MM.1S (cell line): ENCODE results near the gene TRIM3.

Experiments
- DNase-seq: peaks from one replicate; pipeline ENCODE4 v3.0.0-alpha.2; 2015
- H2AFZ ChIP-seq: fragments of 300-600 bp; sonication (generic); 2 replicates; pipeline ENCODE4 v1.6.0; 2016; ENCODE audit warnings: antibody characterized with exemption, low read length
- H3F3A ChIP-seq: fragments of 300-600 bp; sonication (generic); 2 replicates; pipeline ENCODE4 v1.6.1; 2016; ENCODE audit warnings: mild to moderate bottlenecking, antibody characterized with exemption, low read length, moderate library complexity, mixed read lengths; ENCODE audit not compliant: insufficient read depth
- H3K27ac ChIP-seq: fragments of 300-600 bp; sonication (generic); 2 replicates; pipeline ENCODE4 v1.5.1; 2016; ENCODE audit warnings: mild to moderate bottlenecking, low read length
- H3K27me3 ChIP-seq: fragments of 300-600 bp; sonication (generic); replicated peaks from 2 replicates; pipeline ENCODE4 v1.6.0; 2016; ENCODE audit warnings: low read length; ENCODE audit not compliant: insufficient read depth
- H3K36me3 ChIP-seq: fragments of 300-600 bp; sonication (generic); replicated peaks from 2 replicates; pipeline ENCODE4 v1.6.1; 2016; ENCODE audit warnings: mild to moderate bottlenecking, low read length, mixed read lengths; ENCODE audit not compliant: insufficient read depth
- H3K4me1 ChIP-seq: fragments of 300-600 bp; sonication (generic); 2 replicates; pipeline ENCODE4 v1.6.1; 2016; ENCODE audit warnings: low read length, mixed read lengths
- H3K4me2 ChIP-seq: fragments of 300-600 bp; sonication (generic); 2 replicates; pipeline ENCODE4 v1.6.0; 2016; ENCODE audit warnings: low read depth, low read length
- H3K4me3 ChIP-seq: fragments of 300-600 bp; sonication (generic); 2 replicates; pipeline ENCODE4 v1.5.1; 2016; ENCODE audit warnings: low read length, mixed read lengths
- H3K79me2 ChIP-seq: fragments of 300-600 bp; sonication (generic); 2 replicates; pipeline ENCODE4 v1.6.1; 2016; ENCODE audit warnings: mixed run types, low read length, mixed read lengths
- H3K9ac ChIP-seq: fragments of 300-600 bp; sonication (generic); 2 replicates; pipeline ENCODE4 v1.6.1; 2016; ENCODE audit warnings: low read length, mixed read lengths
- H3K9me2 ChIP-seq: fragments of 300-600 bp; sonication (generic); replicated peaks from 2 replicates; pipeline ENCODE4 v1.6.1; 2016; ENCODE audit warnings: mild to moderate bottlenecking, low read length, mixed read lengths; ENCODE audit not compliant: insufficient read depth
- H3K9me3 ChIP-seq: fragments of 300-600 bp; sonication (generic); replicated peaks from 2 replicates; pipeline ENCODE4 v1.6.1; 2016; ENCODE audit warnings: mild to moderate bottlenecking, low read length, mixed read lengths; ENCODE audit not compliant: insufficient read depth
- H4K20me1 ChIP-seq: fragments of 300-600 bp; sonication (generic); 2 replicates; pipeline ENCODE4 v1.6.1; 2016; ENCODE audit warnings: mild to moderate bottlenecking, low read length, moderate library complexity, mixed read lengths; ENCODE audit not compliant: insufficient read depth
- EZH2 ChIP-seq: fragments of 300-600 bp; sonication (generic); optimal IDR thresholded peaks from 2 replicates; pipeline ENCODE3; 2017; ENCODE audit warnings: low read depth, mild to moderate bottlenecking, antibody characterized with exemption, low read length, mixed read lengths
- EZH2phosphoT487 ChIP-seq: fragments of 300-600 bp; sonication (generic); IDR thresholded peaks from 2 replicates; pipeline ENCODE4 v1.6.1; 2018; ENCODE audit warnings: antibody characterized with exemption, low read length
- TF ChIP-seq, protein P1 (sequence below): fragments of 300-600 bp; sonication (generic); IDR thresholded peaks from 2 replicates; pipeline ENCODE4 v1.5.1; 2016; ENCODE audit warnings: antibody characterized with exemption, low read length, mixed read lengths

Gene TRIM3

DNA sequence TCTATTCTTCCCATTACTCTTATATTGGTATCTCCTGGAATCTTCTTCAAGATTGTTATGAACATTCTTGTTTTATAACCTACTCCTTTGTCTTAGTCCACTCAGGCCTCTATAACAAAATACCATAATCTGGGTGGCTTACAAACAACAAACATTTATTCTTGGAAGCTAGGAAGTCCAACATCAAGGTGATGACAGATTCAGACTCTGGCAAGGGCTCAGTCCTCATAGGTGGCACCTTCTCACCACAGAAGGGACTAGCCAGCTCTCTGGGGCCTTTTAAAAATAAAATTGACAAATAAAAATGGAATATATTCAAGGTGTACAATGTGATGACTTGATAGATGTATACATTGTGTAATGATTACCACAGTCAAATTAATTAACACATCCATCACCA lies 43.1 kb upstream of the TRIM3 start:
- H3K9me2 ChIP-seq = no peaks in the 10 kb centered on the region
- H3K9ac ChIP-seq = no peak overlapping the region
- no peak overlapping the region for H2AFZ ChIP-seq
- no peaks in the 10 kb centered on the region for H3F3A ChIP-seq
- no peak overlapping the region for H3K4me2 ChIP-seq
- no peak for DNase-seq
- H4K20me1 ChIP-seq = peaks cover 5% of the 10 kb centered on the region; the same call in 1 of the 2 replicates
- no peak for TF ChIP-seq EZH2phosphoT487
- TF ChIP-seq, protein P1, sequence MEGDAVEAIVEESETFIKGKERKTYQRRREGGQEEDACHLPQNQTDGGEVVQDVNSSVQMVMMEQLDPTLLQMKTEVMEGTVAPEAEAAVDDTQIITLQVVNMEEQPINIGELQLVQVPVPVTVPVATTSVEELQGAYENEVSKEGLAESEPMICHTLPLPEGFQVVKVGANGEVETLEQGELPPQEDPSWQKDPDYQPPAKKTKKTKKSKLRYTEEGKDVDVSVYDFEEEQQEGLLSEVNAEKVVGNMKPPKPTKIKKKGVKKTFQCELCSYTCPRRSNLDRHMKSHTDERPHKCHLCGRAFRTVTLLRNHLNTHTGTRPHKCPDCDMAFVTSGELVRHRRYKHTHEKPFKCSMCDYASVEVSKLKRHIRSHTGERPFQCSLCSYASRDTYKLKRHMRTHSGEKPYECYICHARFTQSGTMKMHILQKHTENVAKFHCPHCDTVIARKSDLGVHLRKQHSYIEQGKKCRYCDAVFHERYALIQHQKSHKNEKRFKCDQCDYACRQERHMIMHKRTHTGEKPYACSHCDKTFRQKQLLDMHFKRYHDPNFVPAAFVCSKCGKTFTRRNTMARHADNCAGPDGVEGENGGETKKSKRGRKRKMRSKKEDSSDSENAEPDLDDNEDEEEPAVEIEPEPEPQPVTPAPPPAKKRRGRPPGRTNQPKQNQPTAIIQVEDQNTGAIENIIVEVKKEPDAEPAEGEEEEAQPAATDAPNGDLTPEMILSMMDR = no peak
- no peak for TF ChIP-seq EZH2
- no peaks in the 10 kb centered on the region for H3K9me3 ChIP-seq
- no peaks in the 10 kb centered on the region for H3K36me3 ChIP-seq
- no peaks in the 10 kb centered on the region for H3K79me2 ChIP-seq
- peaks cover 11% of the 10 kb centered on the region; the same call in 1 of the 2 replicates for H3K27me3 ChIP-seq
- H3K27ac ChIP-seq = no peak overlapping the region
- no peak overlapping the region for H3K4me3 ChIP-seq
- H3K4me1 ChIP-seq = no peaks in the 10 kb centered on the region

DNA sequence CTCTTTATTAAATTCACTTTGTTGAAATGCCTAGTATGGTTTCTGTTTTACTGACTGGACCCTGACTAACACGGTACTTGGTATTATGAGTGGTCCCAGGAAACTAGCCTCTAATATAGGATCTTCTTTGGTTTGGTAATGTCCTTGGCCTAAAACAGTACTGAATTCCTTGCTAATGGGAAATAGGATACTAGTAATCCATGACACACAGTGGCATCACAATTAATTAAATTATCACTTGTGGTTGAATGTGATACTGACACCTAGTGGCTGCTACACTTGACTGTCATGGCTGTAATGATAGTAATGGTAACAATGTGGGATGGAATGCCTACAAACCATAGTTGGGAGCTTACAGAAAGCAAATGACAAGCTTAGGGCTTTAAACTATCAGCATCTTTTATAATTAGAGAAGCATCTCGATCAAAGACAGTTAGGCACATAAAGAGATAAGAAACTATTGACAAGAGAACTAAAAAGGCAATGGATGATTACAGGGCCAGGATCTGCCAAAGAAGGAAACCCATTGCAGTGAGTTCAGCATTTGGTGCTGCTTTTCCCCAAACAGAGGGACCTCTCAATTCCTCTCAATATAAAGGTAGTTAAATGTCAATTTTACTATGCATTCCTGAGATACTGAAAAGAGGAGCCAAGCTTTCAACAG lies 32.0 kb upstream of the TRIM3 start:
- peak; percentile 27 for DNase-seq
- Histone ChIP-seq H3K9ac (no peak overlapping the region), H3K79me2 (no peaks in the 10 kb centered on the region), H3K4me3 (no peak overlapping the region), H3K9me3 (no peaks in the 10 kb centered on the region), H3K9me2 (no peaks in the 10 kb centered on the region), H3K4me1 (no peaks in the 10 kb centered on the region), H2AFZ (no peak overlapping the region), H4K20me1 (no peaks in the 10 kb centered on the region), H3K27me3 (no peaks in the 10 kb centered on the region), H3K36me3 (no peaks in the 10 kb centered on the region), H3K4me2 (no peak overlapping the region), H3F3A (no peaks in the 10 kb centered on the region), H3K27ac (no peak overlapping the region)
- TF ChIP-seq, protein P1 = peak; percentile 85
- TF ChIP-seq EZH2phosphoT487 = no peak

DNA sequence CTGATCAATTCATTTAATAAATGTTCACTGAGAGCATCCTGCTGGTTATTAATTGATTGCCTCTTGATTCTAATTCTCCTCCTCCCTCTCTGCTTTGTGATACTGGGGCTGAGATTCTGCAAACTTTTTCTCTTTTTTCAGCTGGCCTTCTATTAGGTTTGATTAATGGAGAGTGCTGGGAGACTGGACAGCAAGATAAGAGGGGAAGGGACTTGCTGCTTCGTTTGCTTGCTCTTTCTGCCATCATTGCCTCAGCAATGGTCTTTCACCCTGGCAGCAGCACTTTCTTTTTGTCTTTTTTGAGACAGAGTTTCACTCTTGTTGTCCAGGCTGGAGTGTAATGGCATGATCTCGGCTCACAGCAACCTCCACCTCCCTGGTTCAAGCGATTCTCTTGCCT lies 30.4 kb upstream of the TRIM3 start:
- Histone ChIP-seq H3K27ac (no peak overlapping the region), H3K4me3 (no peak overlapping the region), H3K9me3 (no peaks in the 10 kb centered on the region), H3F3A (no peaks in the 10 kb centered on the region), H3K36me3 (no peaks in the 10 kb centered on the region), H3K79me2 (no peaks in the 10 kb centered on the region), H3K9me2 (no peaks in the 10 kb centered on the region), H4K20me1 (no peaks in the 10 kb centered on the region), H3K9ac (no peak overlapping the region), H2AFZ (no peak overlapping the region), H3K4me1 (no peaks in the 10 kb centered on the region), H3K27me3 (no peaks in the 10 kb centered on the region), H3K4me2 (no peak overlapping the region)
- DNase-seq = no peak
- TF ChIP-seq, protein P1 = no peak
- TF ChIP-seq EZH2phosphoT487 (no peak), EZH2 (no peak)
